CD4-positive, alpha-beta memory T cell (primary cell): Measurements from ENCODE around the gene FPR2. TPM values are rescaled to one million over a fixed set of nuclear protein-coding genes. Genes with fewer than 3 reads are reported as not detected.
A peak's percentile ranks its signal among the peaks of the same experiment; 100 is the strongest.

ENCODE experiments used
- CTCF ChIA-PET: fragments of 350-600 bp; sonication (Branson Sonifier 250); formaldehyde crosslinking; loops from one replicate; lab custom pipeline; 2021; ENCODE audit warnings: inconsistent platforms; ENCODE audit not compliant: partially characterized antibody; lab: Charles Lee
- POLR2A ChIA-PET: fragments of 350-600 bp; sonication (Branson Sonifier 250); formaldehyde crosslinking; loops from one replicate; lab custom pipeline; 2021; ENCODE audit not compliant: partially characterized antibody; lab: Charles Lee
- DNase-seq, 5 donors: peaks; one replicate each; pipeline versions ENCODE4 v3.0.0 to v3.0.0-alpha.2; 2020 to 2022; ENCODE audit warnings: mixed read lengths in 1 of 5
- H3K27ac ChIP-seq: one replicate; pipeline ENCODE4 v1.7.0; 2013; ENCODE audit warnings: low read depth, low read length
- H3K27me3 ChIP-seq: 2 replicates; pipeline ENCODE4 v1.7.0; 2013; ENCODE audit warnings: mild to moderate bottlenecking, low read length, moderate library complexity; ENCODE audit not compliant: insufficient read depth
- H3K36me3 ChIP-seq: 2 replicates; pipeline ENCODE4 v1.7.0; 2013; ENCODE audit warnings: mild to moderate bottlenecking, low read length, moderate library complexity; ENCODE audit not compliant: insufficient read depth
- H3K4me1 ChIP-seq: 2 replicates; pipeline ENCODE4 v1.7.0; 2013; ENCODE audit warnings: mild to moderate bottlenecking, low read length, moderate library complexity; ENCODE audit not compliant: insufficient read depth
- H3K4me3 ChIP-seq, 2 donors: one replicate each; pipeline ENCODE4 v1.7.0; 2013; ENCODE audit warnings: low read length in 2 of 2, mild to moderate bottlenecking in 1 of 2
- H3K9me3 ChIP-seq, 2 donors: one replicate each; pipeline ENCODE4 v1.7.0; 2013; ENCODE audit warnings: low read length in 2 of 2, control low read depth in 1 of 2; ENCODE audit not compliant: control insufficient read depth in 1 of 2
- H3K27ac Mint-ChIP-seq, 7 donors: one replicate each; pipeline ENCODE4 v1.8.0; 2020 to 2021; ENCODE audit warnings: mixed read lengths in 7 of 7, mild to moderate bottlenecking in 6 of 7, inconsistent platforms in 3 of 7, moderate library complexity in 3 of 7
- H3K27me3 Mint-ChIP-seq, 2 donors: one replicate each; pipeline ENCODE4 v1.8.0; 2020 to 2021; ENCODE audit warnings: mixed read lengths in 2 of 2
- H3K36me3 Mint-ChIP-seq, 2 donors: one replicate each; pipeline ENCODE4 v1.8.0; 2020 to 2021; ENCODE audit warnings: mixed read lengths in 2 of 2, inconsistent platforms in 1 of 2, mild to moderate bottlenecking in 1 of 2
- H3K4me1 Mint-ChIP-seq, 4 donors: one replicate each; pipeline ENCODE4 v1.8.0; 2020 to 2021; ENCODE audit warnings: mixed read lengths in 4 of 4, mild to moderate bottlenecking in 1 of 4
- H3K4me3 Mint-ChIP-seq, 8 donors: one replicate each; pipeline ENCODE4 v1.8.0; 2020 to 2021; ENCODE audit warnings: mixed read lengths in 8 of 8, mild to moderate bottlenecking in 7 of 8, moderate library complexity in 6 of 8, inconsistent platforms in 3 of 8
- H3K9me3 Mint-ChIP-seq, 8 donors: one replicate each; pipeline ENCODE4 v1.8.0; 2020 to 2021; ENCODE audit warnings: mixed read lengths in 8 of 8, mild to moderate bottlenecking in 5 of 8, inconsistent platforms in 3 of 8, moderate library complexity in 1 of 8
- intact Hi-C: fragments of 100-400 bp; cut with micrococcal nuclease; formaldehyde crosslinking; loops from one replicate; pipeline ENCODE4 v1.15.1; 2023
- polyA plus RNA-seq, 2 donors: library from polyadenylated mRNA; unstranded; fragments of 300-500 nt; fragmentation: Illumina TruSeq; gene quantifications; one replicate each; pipeline ENCODE4 v1.2.3, GENCODE V29; 2021
- total RNA-seq, 2 experiments: library from RNA; stranded (reverse); gene quantifications; one replicate each; pipeline ENCODE4 v1.2.3, GENCODE V29; 2021

The FPR2 gene
- total RNA-seq: not detected
- polyA plus RNA-seq: not detected

- Mint-ChIP-seq H3K27me3 (peaks cover 11 to 24% of the 10 kb centered on the region in 2 donors), H3K27ac (peak within 1 kb of the TSS in 1 of 7 donors; percentile 20), H3K9me3 (peaks cover under 1 to 19% (median 9%) of the 10 kb centered on the region in 8 donors), H3K4me3 (no peak within 1 kb of the TSS), H3K4me1 (no peaks in the 10 kb centered on the region), H3K36me3 (peaks cover 0 to 2% of the 10 kb centered on the region in 2 donors)
- Histone ChIP-seq H3K27me3 (no peaks in the 10 kb centered on the region), H3K27ac (no peak within 1 kb of the TSS), H3K4me3 (no peak within 1 kb of the TSS), H3K36me3 (no peaks in the 10 kb centered on the region), H3K9me3 (no peaks in the 10 kb centered on the region), H3K4me1 (no peaks in the 10 kb centered on the region)
- intact Hi-C loops: no loop called here
- ChIA-PET CTCF (interaction anchor here (1.4 kb wide), 1 partner anchor 17 kb away, joined by 3 read pairs; no protein-coding TSS in a partner anchor), POLR2A (no interaction called here)
- no peak for DNase-seq
These were observed at the start of gene FPR2 for GRCh38 chr19:51760697-51761356. Gene FPR2 (plus strand): TSS chr19:51761180. CDS start chr19:51768659, 7,479 bp downstream.

- Histone ChIP-seq H3K27ac (no peak overlapping the region), H3K4me3 (no peak overlapping the region), H3K36me3 (no peaks in the 10 kb centered on the region), H3K9me3 (no peaks in the 10 kb centered on the region), H3K27me3 (no peaks in the 10 kb centered on the region), H3K4me1 (no peaks in the 10 kb centered on the region)
- intact Hi-C loops: no loop called here
- H3K27me3 Mint-ChIP-seq: peaks cover 6 to 9% of the 10 kb centered on the region in 2 donors
- DNase-seq: no peak
- H3K36me3 Mint-ChIP-seq: peaks cover 6 to 15% of the 10 kb centered on the region in 2 donors
- H3K9me3 Mint-ChIP-seq: peaks cover 0 to 9% (median 0%) of the 10 kb centered on the region in 8 donors
- ChIA-PET POLR2A (no interaction called here), CTCF (no interaction called here)
- H3K4me3 Mint-ChIP-seq: peak overlapping the region in 1 of 8 donors; percentile 42
- no peak overlapping the region for H3K27ac Mint-ChIP-seq
- peaks cover 0 to 15% (median 5%) of the 10 kb centered on the region in 4 donors for H3K4me1 Mint-ChIP-seq
These were observed 49.3 kb upstream of the FPR2 start for GRCh38 chr19:51711702-51712101.

GRCh38 chr19:51712461-51713081 lies 48.4 kb upstream of the FPR2 start:
- Histone ChIP-seq H3K27me3 (no peaks in the 10 kb centered on the region), H3K36me3 (no peaks in the 10 kb centered on the region), H3K4me1 (no peaks in the 10 kb centered on the region), H3K4me3 (no peak overlapping the region), H3K27ac (no peak overlapping the region), H3K9me3 (no peaks in the 10 kb centered on the region)
- no peak for DNase-seq
- CTCF ChIA-PET: no interaction called here
- intact Hi-C loops: no loop called here
- H3K4me1 Mint-ChIP-seq: peaks cover 0 to 11% (median 5%) of the 10 kb centered on the region in 4 donors
- H3K27ac Mint-ChIP-seq: no peak overlapping the region
- H3K27me3 Mint-ChIP-seq: peaks cover 8 to 9% of the 10 kb centered on the region in 2 donors
- POLR2A ChIA-PET: no interaction called here
- H3K4me3 Mint-ChIP-seq: no peak overlapping the region
- peaks cover under 1 to 9% of the 10 kb centered on the region in 2 donors for H3K36me3 Mint-ChIP-seq
- peaks cover 0 to 9% (median 0%) of the 10 kb centered on the region in 8 donors for H3K9me3 Mint-ChIP-seq

- ChIA-PET POLR2A (no interaction called here), CTCF (interaction anchor here (0.6 kb wide), 1 partner anchor 143 kb away, joined by 3 read pairs; the partner anchor contains the start of gene ZNF175)
- Mint-ChIP-seq H3K27me3 (peaks cover 11 to 12% of the 10 kb centered on the region in 2 donors), H3K4me3 (no peak overlapping the region), H3K9me3 (peaks cover 0 to 9% (median 0%) of the 10 kb centered on the region in 8 donors), H3K27ac (no peak overlapping the region), H3K36me3 (peaks cover 0 to 4% of the 10 kb centered on the region in 2 donors), H3K4me1 (peaks cover 0 to 12% (median 4%) of the 10 kb centered on the region in 4 donors)
- no peak for DNase-seq
- no peak overlapping the region for H3K27ac ChIP-seq
- H3K27me3 ChIP-seq: no peaks in the 10 kb centered on the region
- H3K4me1 ChIP-seq: no peaks in the 10 kb centered on the region
- H3K4me3 ChIP-seq: no peak overlapping the region
- H3K9me3 ChIP-seq: no peaks in the 10 kb centered on the region
- intact Hi-C loops: no loop called here
- H3K36me3 ChIP-seq: no peaks in the 10 kb centered on the region
These were observed 47.4 kb upstream of the FPR2 start for GRCh38 chr19:51713319-51714285.

GRCh38 chr19:51714848-51715247 lies 46.1 kb upstream of the FPR2 start:
- Histone ChIP-seq H3K27ac (no peak overlapping the region), H3K4me1 (no peaks in the 10 kb centered on the region), H3K27me3 (no peaks in the 10 kb centered on the region), H3K36me3 (no peaks in the 10 kb centered on the region), H3K9me3 (no peaks in the 10 kb centered on the region), H3K4me3 (no peak overlapping the region)
- ChIA-PET POLR2A (no interaction called here), CTCF (no interaction called here)
- H3K4me3 Mint-ChIP-seq: no peak overlapping the region
- peaks cover 0 to 9% (median 0%) of the 10 kb centered on the region in 8 donors for H3K9me3 Mint-ChIP-seq
- peaks cover 0 to 4% of the 10 kb centered on the region in 2 donors for H3K36me3 Mint-ChIP-seq
- H3K27me3 Mint-ChIP-seq: peaks cover 14 to 16% of the 10 kb centered on the region in 2 donors
- no peak for DNase-seq
- H3K4me1 Mint-ChIP-seq: peaks cover 0 to 16% (median 6%) of the 10 kb centered on the region in 4 donors
- intact Hi-C loops: no loop called here
- no peak overlapping the region for H3K27ac Mint-ChIP-seq

- H3K27ac ChIP-seq: no peak overlapping the region
These were observed 45.1 kb upstream of the FPR2 start for GRCh38 chr19:51715850-51716249.

More at GRCh38 chr19:51715850-51716249, 45.1 kb upstream of the FPR2 start:
- DNase-seq: no peak
- Histone ChIP-seq H3K4me3 (no peak overlapping the region), H3K27me3 (no peaks in the 10 kb centered on the region), H3K36me3 (no peaks in the 10 kb centered on the region), H3K4me1 (no peaks in the 10 kb centered on the region), H3K9me3 (no peaks in the 10 kb centered on the region)
- ChIA-PET POLR2A (no interaction called here), CTCF (no interaction called here)
- intact Hi-C loops: no loop called here
- Mint-ChIP-seq H3K27me3 (peaks cover 16 to 19% of the 10 kb centered on the region in 2 donors), H3K4me3 (no peak overlapping the region), H3K36me3 (peaks cover 0 to 4% of the 10 kb centered on the region in 2 donors), H3K4me1 (peaks cover 0 to 11% (median 6%) of the 10 kb centered on the region in 4 donors), H3K27ac (no peak overlapping the region), H3K9me3 (peaks cover 0 to 9% (median 0%) of the 10 kb centered on the region in 8 donors)
